GM20000 (cell line): ENCODE measurements around the gene C1QL1.

Experiments
- DNase-seq: peaks from one replicate; pipeline ENCODE4 v3.0.0; 2012; ENCODE audit warnings: low spot score
- CTCF ChIP-seq: IDR thresholded peaks from 2 replicates; pipeline ENCODE4 v1.5.1; 2012; ENCODE audit warnings: mild to moderate bottlenecking, control low read depth; ENCODE audit errors: extremely low read depth, missing control alignments

Gene C1QL1

GRCh38 chr17:44967907-44968224 lies 237 bp downstream of the C1QL1 start:
- DNase-seq = peak; percentile 59
- TF ChIP-seq CTCF = no peak

- no peak for DNase-seq
Observed at GRCh38 chr17:44967026-44967906, 837 bp downstream of the C1QL1 start.

GRCh38 chr17:44966348-44967025 lies 1.6 kb downstream of the C1QL1 start:
- TF ChIP-seq CTCF = no peak
- DNase-seq = no peak

More at GRCh38 chr17:44967026-44967906, 837 bp downstream of the C1QL1 start:
- TF ChIP-seq CTCF = no peak

- TF ChIP-seq CTCF = no peak
- DNase-seq = no peak
Observed at GRCh38 chr17:44965481-44966234, 2.4 kb downstream of the C1QL1 start.

GRCh38 chr17:44961921-44962350 lies 6.2 kb downstream of the C1QL1 start:
- TF ChIP-seq CTCF = no peak
- no peak for DNase-seq

GRCh38 chr17:44960691-44961090 lies 7.4 kb downstream of the C1QL1 start:
- TF ChIP-seq CTCF = no peak
- no peak for DNase-seq
